ENCODE data around the gene PDE7B. TPM values are rescaled to one million over a fixed set of nuclear protein-coding genes. Genes with fewer than 3 reads are reported as not detected.

The PDE7B gene
- total and polyA plus RNA-seq, 2 of the 13 experiments (the other 11 are each of a cell fraction or from before 2014, with no cell fraction given): not detected

DNA sequence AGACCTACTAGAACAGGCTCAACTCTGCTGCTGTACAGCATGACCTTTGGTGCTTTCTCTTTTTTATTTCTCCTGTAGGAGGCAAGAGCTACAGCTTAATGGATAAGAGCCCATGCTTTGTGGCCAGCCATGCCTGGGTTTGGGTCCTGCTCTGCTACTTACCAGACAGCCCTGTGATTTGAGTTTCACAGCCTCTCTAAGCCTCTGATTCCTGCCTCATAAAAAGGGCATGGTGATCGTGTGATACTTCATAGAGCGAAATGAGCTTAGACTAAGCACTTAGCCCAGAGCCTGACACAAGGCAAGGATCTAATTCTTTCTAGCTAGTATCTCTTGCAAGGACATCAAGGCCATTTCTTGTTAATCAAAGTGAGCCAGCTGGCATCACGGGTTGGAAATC is 19.3 kb upstream of the PDE7B start (continued):
- TF ChIP-seq, protein P1, sequence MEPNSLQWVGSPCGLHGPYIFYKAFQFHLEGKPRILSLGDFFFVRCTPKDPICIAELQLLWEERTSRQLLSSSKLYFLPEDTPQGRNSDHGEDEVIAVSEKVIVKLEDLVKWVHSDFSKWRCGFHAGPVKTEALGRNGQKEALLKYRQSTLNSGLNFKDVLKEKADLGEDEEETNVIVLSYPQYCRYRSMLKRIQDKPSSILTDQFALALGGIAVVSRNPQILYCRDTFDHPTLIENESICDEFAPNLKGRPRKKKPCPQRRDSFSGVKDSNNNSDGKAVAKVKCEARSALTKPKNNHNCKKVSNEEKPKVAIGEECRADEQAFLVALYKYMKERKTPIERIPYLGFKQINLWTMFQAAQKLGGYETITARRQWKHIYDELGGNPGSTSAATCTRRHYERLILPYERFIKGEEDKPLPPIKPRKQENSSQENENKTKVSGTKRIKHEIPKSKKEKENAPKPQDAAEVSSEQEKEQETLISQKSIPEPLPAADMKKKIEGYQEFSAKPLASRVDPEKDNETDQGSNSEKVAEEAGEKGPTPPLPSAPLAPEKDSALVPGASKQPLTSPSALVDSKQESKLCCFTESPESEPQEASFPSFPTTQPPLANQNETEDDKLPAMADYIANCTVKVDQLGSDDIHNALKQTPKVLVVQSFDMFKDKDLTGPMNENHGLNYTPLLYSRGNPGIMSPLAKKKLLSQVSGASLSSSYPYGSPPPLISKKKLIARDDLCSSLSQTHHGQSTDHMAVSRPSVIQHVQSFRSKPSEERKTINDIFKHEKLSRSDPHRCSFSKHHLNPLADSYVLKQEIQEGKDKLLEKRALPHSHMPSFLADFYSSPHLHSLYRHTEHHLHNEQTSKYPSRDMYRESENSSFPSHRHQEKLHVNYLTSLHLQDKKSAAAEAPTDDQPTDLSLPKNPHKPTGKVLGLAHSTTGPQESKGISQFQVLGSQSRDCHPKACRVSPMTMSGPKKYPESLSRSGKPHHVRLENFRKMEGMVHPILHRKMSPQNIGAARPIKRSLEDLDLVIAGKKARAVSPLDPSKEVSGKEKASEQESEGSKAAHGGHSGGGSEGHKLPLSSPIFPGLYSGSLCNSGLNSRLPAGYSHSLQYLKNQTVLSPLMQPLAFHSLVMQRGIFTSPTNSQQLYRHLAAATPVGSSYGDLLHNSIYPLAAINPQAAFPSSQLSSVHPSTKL (CRISPR knock-in tag; IDR thresholded peaks at IDR 0.05): no peak
- TF ChIP-seq ARNT (IDR thresholded peaks at IDR 0.05) (no peak), ZC3H13 (CRISPR knock-in tag; IDR thresholded peaks at IDR 0.05) (no peak)
- TF ChIP-seq, protein P2, sequence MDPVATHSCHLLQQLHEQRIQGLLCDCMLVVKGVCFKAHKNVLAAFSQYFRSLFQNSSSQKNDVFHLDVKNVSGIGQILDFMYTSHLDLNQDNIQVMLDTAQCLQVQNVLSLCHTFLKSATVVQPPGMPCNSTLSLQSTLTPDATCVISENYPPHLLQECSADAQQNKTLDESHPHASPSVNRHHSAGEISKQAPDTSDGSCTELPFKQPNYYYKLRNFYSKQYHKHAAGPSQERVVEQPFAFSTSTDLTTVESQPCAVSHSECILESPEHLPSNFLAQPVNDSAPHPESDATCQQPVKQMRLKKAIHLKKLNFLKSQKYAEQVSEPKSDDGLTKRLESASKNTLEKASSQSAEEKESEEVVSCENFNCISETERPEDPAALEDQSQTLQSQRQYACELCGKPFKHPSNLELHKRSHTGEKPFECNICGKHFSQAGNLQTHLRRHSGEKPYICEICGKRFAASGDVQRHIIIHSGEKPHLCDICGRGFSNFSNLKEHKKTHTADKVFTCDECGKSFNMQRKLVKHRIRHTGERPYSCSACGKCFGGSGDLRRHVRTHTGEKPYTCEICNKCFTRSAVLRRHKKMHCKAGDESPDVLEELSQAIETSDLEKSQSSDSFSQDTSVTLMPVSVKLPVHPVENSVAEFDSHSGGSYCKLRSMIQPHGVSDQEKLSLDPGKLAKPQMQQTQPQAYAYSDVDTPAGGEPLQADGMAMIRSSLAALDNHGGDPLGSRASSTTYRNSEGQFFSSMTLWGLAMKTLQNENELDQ (CRISPR knock-in tag; IDR thresholded peaks at IDR 0.05; ENCODE audit: borderline replicate concordance): no peak

DNA sequence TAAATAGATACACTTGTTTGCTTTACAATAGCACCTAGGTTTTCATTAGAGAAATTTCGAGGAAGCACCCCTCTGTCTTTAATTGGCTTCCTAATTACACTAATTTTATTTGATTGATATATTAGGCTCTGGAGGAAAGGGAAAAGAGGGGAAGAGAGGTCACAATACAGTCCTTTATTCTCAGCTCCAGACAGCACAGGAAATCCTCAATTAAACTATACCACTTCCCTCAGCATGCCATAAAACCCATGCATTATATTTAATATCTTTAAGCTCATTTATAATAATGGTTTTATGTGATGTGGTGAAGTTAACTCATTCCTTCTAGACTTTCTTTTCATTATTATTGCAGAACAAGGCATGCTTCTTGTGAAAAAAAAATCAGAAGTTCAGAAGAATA is 17.7 kb upstream of the PDE7B start:
- CTCF ChIA-PET (ENCODE audit: low intra/inter-chr PET ratio, low total read pairs): no interaction called here
- intact Hi-C loops (cut with micrococcal nuclease; ENCODE audit: unreplicated experiment) (no loop called here), in situ Hi-C loops (cut with HindIII; ENCODE audit: extremely low pct_ligation_motif_present, low pct_unique_long_range_greater_than_20kb) (no loop called here)
- no peaks in the 10 kb centered on the region for H4K20me1 ChIP-seq (ENCODE audit: insufficient read depth, low read length)
- 0% methylated on average over 1 of the region's 1 CpG for WGBS (ENCODE audit: low lambda C conversion rate)
- peaks cover 0 to 4% of the 10 kb centered on the region in 2 experiments; a peak in 1 of 5 replicates for H3K27me3 ChIP-seq (ENCODE audit: control insufficient read depth in 1 of 2, insufficient read depth in 2 of 2, low read length in 2 of 2)
- no peak overlapping the region for H3K9ac ChIP-seq (ENCODE audit: insufficient read depth, low read depth, low read length)
- TF ChIP-seq KDM2A (CRISPR knock-in tag; IDR thresholded peaks at IDR 0.05; ENCODE audit: borderline replicate concordance, low read depth) (no peak), ZNF589 (CRISPR knock-in tag; conservative IDR thresholded peaks at IDR 0.05) (no peak), GABPB1 (CRISPR knock-in tag; IDR thresholded peaks at IDR 0.05) (no peak), ZNF703 (CRISPR knock-in tag; IDR thresholded peaks at IDR 0.05; ENCODE audit: borderline replicate concordance) (no peak), ZBTB7B (CRISPR knock-in tag; IDR thresholded peaks at IDR 0.05) (no peak), ZC3H4 (CRISPR knock-in tag; IDR thresholded peaks at IDR 0.05; ENCODE audit: borderline replicate concordance) (no peak), DPF2 (CRISPR knock-in tag; IDR thresholded peaks at IDR 0.05; ENCODE audit: borderline replicate concordance, low read depth) (no peak), ZNF180 (CRISPR knock-in tag; IDR thresholded peaks at IDR 0.05; ENCODE audit: borderline replicate concordance, low read depth) (no peak)
- H3K36me3 ChIP-seq (replicated peaks in 1 of 2; ENCODE audit: control insufficient read depth in 1 of 2, insufficient read depth in 2 of 2, low read length in 2 of 2): no peaks in the 10 kb centered on the region
- no TSS peak for BruUV-seq (replicated peaks)
- DNase-seq (ENCODE audit: low spot score): no peak
- POLR2A ChIA-PET: no interaction called here
- no peak for ATAC-seq
- H3K79me2 ChIP-seq (ENCODE audit: insufficient read depth, low read length): no peaks in the 10 kb centered on the region
- no peaks in the 10 kb centered on the region for H3K4me1 ChIP-seq (ENCODE audit: insufficient read depth, low read length)
- H3K9me3 ChIP-seq (ENCODE audit: low read length): no peaks in the 10 kb centered on the region
- H3K27ac ChIP-seq (ENCODE audit: extremely low read length, insufficient read depth, low read length): no peak overlapping the region
- no peak overlapping the region for H2AFZ ChIP-seq (ENCODE audit: low read length)
- no peak overlapping the region for H3K4me2 ChIP-seq (ENCODE audit: low read depth, low read length)
- H3K4me3 ChIP-seq (replicated peaks in 1 of 3; ENCODE audit: insufficient read depth in 1 of 3, low read depth in 2 of 3, low read length in 3 of 3): no peak overlapping the region
- FAIRE-seq: no peak
